ENCODE results near the gene MCTP2. TPM values are rescaled to one million over a fixed set of nuclear protein-coding genes. Genes with fewer than 3 reads are reported as not detected.

The MCTP2 gene
- total and polyA plus RNA-seq, 10 donors: 5.6 to 205 (median 107) TPM

- no peak for DNase-seq
- Histone ChIP-seq H3K4me1 (peaks cover 6 to 76% (median 45%) of the 10 kb centered on the region in 6 donors), H3K27ac (peak overlapping the region; percentile 43 to 81 (median 74)), H3K27me3 (replicated peaks in 1 of 7) (no peaks in the 10 kb centered on the region), H3K4me3 (no peak overlapping the region), H3K9me3 (no peaks in the 10 kb centered on the region), H3K36me3 (peaks cover 0 to 84% (median 23%) of the 10 kb centered on the region in 6 donors)
- intact Hi-C loops (cut with DNase I; ENCODE audit: low total_unique reads): loop anchor here (10.0 kb wide), 1 partner anchor 854 kb away; no protein-coding TSS in a partner anchor
- TF ChIP-seq POLR2AphosphoS5 (IDR thresholded peaks at IDR 0.05) (no peak), CTCF (IDR thresholded peaks at IDR 0.05 in 8 of 11, conservative IDR thresholded peaks at IDR 0.05 in 3 of 11) (no peak), POLR2A (IDR thresholded peaks at IDR 0.05) (no peak)
- WGBS, 5 donors: 59 to 75% (median 72%) methylated on average over 10 of the region's 10 CpGs
Measured at GRCh38 chr15:94400526-94401298, 169.4 kb downstream of the MCTP2 start.

DNA sequence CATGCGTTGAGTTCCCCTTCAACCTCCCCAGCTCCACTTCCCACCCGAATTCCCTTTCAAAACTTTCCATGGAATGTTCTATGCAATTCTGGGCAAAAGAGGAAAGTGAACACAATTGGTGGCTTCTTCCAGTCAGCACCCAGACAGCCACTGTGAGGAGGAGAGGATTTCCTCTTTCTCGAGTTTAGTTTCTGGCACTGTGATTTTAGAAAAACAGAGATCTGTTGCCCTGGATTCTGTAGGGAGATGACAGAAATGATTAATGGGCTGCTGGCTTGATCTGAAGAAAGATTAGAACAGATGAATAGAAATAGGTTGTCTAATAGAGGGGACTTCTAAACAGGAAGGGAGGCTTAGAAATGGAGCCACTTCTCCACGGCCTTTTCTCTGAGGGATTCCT lies 172.0 kb downstream of the MCTP2 start:
- Histone ChIP-seq H3K4me1 (peaks cover 0 to 51% (median 27%) of the 10 kb centered on the region in 6 donors), H3K27ac (peak overlapping the region in 7 of 8 donors; percentile 0 to 81 (median 75)), H3K9me3 (no peaks in the 10 kb centered on the region), H3K36me3 (peaks cover 0 to 98% (median 30%) of the 10 kb centered on the region in 6 donors), H3K27me3 (replicated peaks in 1 of 7) (no peaks in the 10 kb centered on the region), H3K4me3 (no peak overlapping the region)
- WGBS, 5 donors: 28 to 32% (median 32%) methylated on average over 4 of the region's 4 CpGs
- DNase-seq: no peak
- intact Hi-C loops (cut with DNase I; ENCODE audit: low total_unique reads): loop anchor here (10.0 kb wide), 1 partner anchor 851 kb away; no protein-coding TSS in a partner anchor
- TF ChIP-seq POLR2A (IDR thresholded peaks at IDR 0.05) (no peak), CTCF (IDR thresholded peaks at IDR 0.05 in 8 of 11, conservative IDR thresholded peaks at IDR 0.05 in 3 of 11) (no peak), POLR2AphosphoS5 (IDR thresholded peaks at IDR 0.05) (no peak)

GRCh38 chr15:94404733-94405283 lies 173.4 kb downstream of the MCTP2 start:
- H3K27me3 ChIP-seq (replicated peaks in 1 of 7): no peaks in the 10 kb centered on the region
- peaks cover 0 to 36% (median 15%) of the 10 kb centered on the region in 6 donors for H3K4me1 ChIP-seq
- no peak overlapping the region for H3K4me3 ChIP-seq
- H3K36me3 ChIP-seq: peaks cover 0 to 98% (median 32%) of the 10 kb centered on the region in 6 donors
- DNase-seq: no peak
- intact Hi-C loops (cut with DNase I; ENCODE audit: low total_unique reads): loop anchor here (10.0 kb wide), 1 partner anchor 850 kb away; no protein-coding TSS in a partner anchor
- H3K27ac ChIP-seq: peak overlapping the region in 1 of 8 donors; percentile 81
- TF ChIP-seq POLR2A (IDR thresholded peaks at IDR 0.05) (no peak), POLR2AphosphoS5 (IDR thresholded peaks at IDR 0.05) (no peak), CTCF (IDR thresholded peaks at IDR 0.05 in 8 of 11, conservative IDR thresholded peaks at IDR 0.05 in 3 of 11) (no peak)
- WGBS, 5 donors: 79 to 82% (median 81%) methylated on average over 9 of the region's 9 CpGs
- no peaks in the 10 kb centered on the region for H3K9me3 ChIP-seq

DNA sequence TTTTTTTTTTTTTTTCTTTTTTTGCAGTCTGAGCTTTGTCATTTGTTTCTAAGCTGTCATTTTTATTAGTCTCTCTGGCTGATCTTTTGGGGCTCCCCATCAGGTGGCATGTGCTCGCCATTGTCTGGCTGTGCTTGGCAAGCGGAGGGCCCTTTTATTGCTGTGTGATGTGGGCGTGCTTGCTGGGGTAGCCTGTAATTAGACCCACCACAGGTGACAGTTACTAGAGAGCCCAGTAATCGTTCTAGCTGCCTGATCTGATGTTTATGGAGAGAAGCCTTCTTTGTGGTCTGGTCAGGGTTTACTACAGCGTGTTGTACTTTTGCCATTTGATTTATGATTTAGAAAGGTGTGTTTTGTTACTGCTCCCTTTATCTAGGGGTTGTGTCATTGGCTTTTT lies 179.9 kb downstream of the MCTP2 start:
- Histone ChIP-seq H3K27me3 (replicated peaks in 1 of 7) (no peaks in the 10 kb centered on the region), H3K36me3 (peaks cover 0 to 87% (median 13%) of the 10 kb centered on the region in 6 donors), H3K4me1 (peaks cover 12 to 34% (median 24%) of the 10 kb centered on the region in 6 donors), H3K4me3 (no peak overlapping the region), H3K9me3 (no peaks in the 10 kb centered on the region), H3K27ac (no peak overlapping the region)
- no peak for DNase-seq
- 81 to 88% (median 83%) methylated on average over 5 of the region's 5 CpGs for WGBS, 5 donors
- TF ChIP-seq POLR2AphosphoS5 (IDR thresholded peaks at IDR 0.05) (no peak), POLR2A (IDR thresholded peaks at IDR 0.05) (no peak), CTCF (IDR thresholded peaks at IDR 0.05 in 8 of 11, conservative IDR thresholded peaks at IDR 0.05 in 3 of 11) (no peak)
- intact Hi-C loops (cut with DNase I; ENCODE audit: low total_unique reads): no loop called here

Data from spleen (tissue), 11 donors.